ENCODE data around the gene ROBO1. TPM values are rescaled to one million over a fixed set of nuclear protein-coding genes. Genes with fewer than 3 reads are reported as not detected.

Gene ROBO1
- total and polyA plus RNA-seq, 2 of the 13 experiments (the other 11 are each of a cell fraction or from before 2014, with no cell fraction given), result 52.2 to 71.0 TPM

DNA sequence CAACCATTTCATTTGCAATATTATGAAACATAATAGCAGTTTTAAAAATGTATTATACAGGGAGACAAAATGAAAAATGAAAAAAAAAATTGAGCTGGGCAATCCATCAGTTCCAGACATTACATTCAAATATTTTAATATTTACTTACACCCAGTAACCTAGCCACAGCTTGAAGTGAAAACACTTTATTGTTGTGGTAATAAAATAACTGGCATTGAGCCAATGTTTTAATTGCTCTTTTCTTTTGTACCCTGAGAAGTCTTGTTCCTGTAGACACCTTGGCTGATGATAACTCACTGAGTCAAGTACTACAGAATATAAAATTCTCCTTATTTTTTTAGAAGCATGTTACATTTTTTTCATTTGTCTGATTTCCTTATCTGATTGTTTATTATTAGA, 180.6 kb downstream of the ROBO1 start:
- Histone ChIP-seq H3K36me3 (replicated peaks in 1 of 2; ENCODE audit: control insufficient read depth in 1 of 2, insufficient read depth in 2 of 2, low read length in 2 of 2) (no peaks in the 10 kb centered on the region), H2AFZ (ENCODE audit: low read length) (no peak overlapping the region), H3K4me3 (replicated peaks in 1 of 3; ENCODE audit: insufficient read depth in 1 of 3, low read depth in 2 of 3, low read length in 3 of 3) (no peak overlapping the region), H3K9ac (ENCODE audit: insufficient read depth, low read depth, low read length) (no peak overlapping the region), H4K20me1 (ENCODE audit: insufficient read depth, low read length) (no peaks in the 10 kb centered on the region), H3K27ac (ENCODE audit: extremely low read length, insufficient read depth, low read length) (no peak overlapping the region), H3K4me2 (ENCODE audit: low read depth, low read length) (no peak overlapping the region), H3K4me1 (ENCODE audit: insufficient read depth, low read length) (no peaks in the 10 kb centered on the region), H3K27me3 (ENCODE audit: control insufficient read depth in 1 of 2, insufficient read depth in 2 of 2, low read length in 2 of 2) (no peaks in the 10 kb centered on the region), H3K79me2 (ENCODE audit: insufficient read depth, low read length) (no peaks in the 10 kb centered on the region), H3K9me3 (ENCODE audit: low read length) (no peaks in the 10 kb centered on the region)
- TF ChIP-seq CHCHD3 (CRISPR knock-in tag; IDR thresholded peaks at IDR 0.05) (no peak), ATM (IDR thresholded peaks at IDR 0.05; ENCODE audit: borderline replicate concordance) (no peak), ZNF562 (CRISPR knock-in tag; IDR thresholded peaks at IDR 0.05; ENCODE audit: borderline replicate concordance) (no peak), ZNF614 (CRISPR knock-in tag; IDR thresholded peaks at IDR 0.05; ENCODE audit: borderline replicate concordance) (no peak), SMAD3 (CRISPR knock-in tag; IDR thresholded peaks at IDR 0.05) (no peak), LCORL (IDR thresholded peaks at IDR 0.05) (peak; percentile 72), LCORL (CRISPR knock-in tag; IDR thresholded peaks at IDR 0.05) (no peak)
- FAIRE-seq, result no peak
- in situ Hi-C loops (cut with HindIII; ENCODE audit: extremely low pct_ligation_motif_present, low pct_unique_long_range_greater_than_20kb) (no loop called here), intact Hi-C loops (cut with micrococcal nuclease; ENCODE audit: unreplicated experiment) (no loop called here)
- no peak for DNase-seq (ENCODE audit: low spot score)
- ChIA-PET CTCF (ENCODE audit: low intra/inter-chr PET ratio, low total read pairs) (no interaction called here), POLR2A (no interaction called here)
- BruUV-seq (replicated peaks), result no TSS peak
- no peak for ATAC-seq

DNA sequence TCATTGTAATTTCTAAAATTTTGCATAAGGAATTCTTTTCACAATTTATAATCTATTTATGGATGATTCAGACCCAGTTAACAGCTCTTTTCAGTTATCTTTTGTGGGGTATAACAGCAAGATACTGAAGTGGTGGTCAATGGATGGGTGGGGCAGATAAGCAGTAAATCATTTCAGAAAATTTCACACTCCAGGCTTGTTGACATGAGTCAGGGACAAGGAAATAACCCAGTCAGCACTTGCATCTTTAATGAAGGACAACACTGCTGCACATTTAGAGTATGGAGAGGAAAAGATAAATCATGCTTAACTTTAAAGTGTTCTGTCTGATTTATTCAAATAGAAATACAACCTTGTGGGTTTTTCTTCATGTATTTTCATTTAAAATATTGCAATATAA, 181.6 kb downstream of the ROBO1 start:
- Histone ChIP-seq H3K79me2 (ENCODE audit: insufficient read depth, low read length) (no peaks in the 10 kb centered on the region), H3K9me3 (ENCODE audit: low read length) (no peaks in the 10 kb centered on the region), H3K27me3 (ENCODE audit: control insufficient read depth in 1 of 2, insufficient read depth in 2 of 2, low read length in 2 of 2) (no peaks in the 10 kb centered on the region), H4K20me1 (ENCODE audit: insufficient read depth, low read length) (no peaks in the 10 kb centered on the region), H3K4me1 (ENCODE audit: insufficient read depth, low read length) (no peaks in the 10 kb centered on the region), H3K36me3 (replicated peaks in 1 of 2; ENCODE audit: control insufficient read depth in 1 of 2, insufficient read depth in 2 of 2, low read length in 2 of 2) (no peaks in the 10 kb centered on the region), H2AFZ (ENCODE audit: low read length) (no peak overlapping the region), H3K4me2 (ENCODE audit: low read depth, low read length) (no peak overlapping the region), H3K27ac (ENCODE audit: extremely low read length, insufficient read depth, low read length) (no peak overlapping the region), H3K9ac (ENCODE audit: insufficient read depth, low read depth, low read length) (no peak overlapping the region), H3K4me3 (replicated peaks in 1 of 3; ENCODE audit: insufficient read depth in 1 of 3, low read depth in 2 of 3, low read length in 3 of 3) (no peak overlapping the region)
- ATAC-seq (no peak), DNase-seq (ENCODE audit: low spot score) (no peak), FAIRE-seq (no peak)
- no TSS peak for BruUV-seq (replicated peaks)
- in situ Hi-C loops (cut with HindIII; ENCODE audit: extremely low pct_ligation_motif_present, low pct_unique_long_range_greater_than_20kb), result no loop called here
- POLR2A ChIA-PET, result no interaction called here
- intact Hi-C loops (cut with micrococcal nuclease; ENCODE audit: unreplicated experiment), result no loop called here
- CTCF ChIA-PET (ENCODE audit: low intra/inter-chr PET ratio, low total read pairs), result no interaction called here
- TF ChIP-seq KLF16 (CRISPR knock-in tag; IDR thresholded peaks at IDR 0.05) (no peak), MIXL1 (CRISPR knock-in tag; IDR thresholded peaks at IDR 0.05) (no peak), ZNF510 (CRISPR knock-in tag; IDR thresholded peaks at IDR 0.05; ENCODE audit: low read depth) (no peak), TSC22D2 (CRISPR knock-in tag; IDR thresholded peaks at IDR 0.05; ENCODE audit: borderline replicate concordance) (no peak), ATM (IDR thresholded peaks at IDR 0.05; ENCODE audit: borderline replicate concordance) (no peak)
- TF ChIP-seq, protein P1, sequence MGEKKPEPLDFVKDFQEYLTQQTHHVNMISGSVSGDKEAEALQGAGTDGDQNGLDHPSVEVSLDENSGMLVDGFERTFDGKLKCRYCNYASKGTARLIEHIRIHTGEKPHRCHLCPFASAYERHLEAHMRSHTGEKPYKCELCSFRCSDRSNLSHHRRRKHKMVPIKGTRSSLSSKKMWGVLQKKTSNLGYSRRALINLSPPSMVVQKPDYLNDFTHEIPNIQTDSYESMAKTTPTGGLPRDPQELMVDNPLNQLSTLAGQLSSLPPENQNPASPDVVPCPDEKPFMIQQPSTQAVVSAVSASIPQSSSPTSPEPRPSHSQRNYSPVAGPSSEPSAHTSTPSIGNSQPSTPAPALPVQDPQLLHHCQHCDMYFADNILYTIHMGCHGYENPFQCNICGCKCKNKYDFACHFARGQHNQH (CRISPR knock-in tag; IDR thresholded peaks at IDR 0.05), result no peak
- TF ChIP-seq, protein P2, sequence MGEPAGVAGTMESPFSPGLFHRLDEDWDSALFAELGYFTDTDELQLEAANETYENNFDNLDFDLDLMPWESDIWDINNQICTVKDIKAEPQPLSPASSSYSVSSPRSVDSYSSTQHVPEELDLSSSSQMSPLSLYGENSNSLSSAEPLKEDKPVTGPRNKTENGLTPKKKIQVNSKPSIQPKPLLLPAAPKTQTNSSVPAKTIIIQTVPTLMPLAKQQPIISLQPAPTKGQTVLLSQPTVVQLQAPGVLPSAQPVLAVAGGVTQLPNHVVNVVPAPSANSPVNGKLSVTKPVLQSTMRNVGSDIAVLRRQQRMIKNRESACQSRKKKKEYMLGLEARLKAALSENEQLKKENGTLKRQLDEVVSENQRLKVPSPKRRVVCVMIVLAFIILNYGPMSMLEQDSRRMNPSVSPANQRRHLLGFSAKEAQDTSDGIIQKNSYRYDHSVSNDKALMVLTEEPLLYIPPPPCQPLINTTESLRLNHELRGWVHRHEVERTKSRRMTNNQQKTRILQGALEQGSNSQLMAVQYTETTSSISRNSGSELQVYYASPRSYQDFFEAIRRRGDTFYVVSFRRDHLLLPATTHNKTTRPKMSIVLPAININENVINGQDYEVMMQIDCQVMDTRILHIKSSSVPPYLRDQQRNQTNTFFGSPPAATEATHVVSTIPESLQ (CRISPR knock-in tag; conservative IDR thresholded peaks at IDR 0.05), result no peak
- TF ChIP-seq, protein P3, sequence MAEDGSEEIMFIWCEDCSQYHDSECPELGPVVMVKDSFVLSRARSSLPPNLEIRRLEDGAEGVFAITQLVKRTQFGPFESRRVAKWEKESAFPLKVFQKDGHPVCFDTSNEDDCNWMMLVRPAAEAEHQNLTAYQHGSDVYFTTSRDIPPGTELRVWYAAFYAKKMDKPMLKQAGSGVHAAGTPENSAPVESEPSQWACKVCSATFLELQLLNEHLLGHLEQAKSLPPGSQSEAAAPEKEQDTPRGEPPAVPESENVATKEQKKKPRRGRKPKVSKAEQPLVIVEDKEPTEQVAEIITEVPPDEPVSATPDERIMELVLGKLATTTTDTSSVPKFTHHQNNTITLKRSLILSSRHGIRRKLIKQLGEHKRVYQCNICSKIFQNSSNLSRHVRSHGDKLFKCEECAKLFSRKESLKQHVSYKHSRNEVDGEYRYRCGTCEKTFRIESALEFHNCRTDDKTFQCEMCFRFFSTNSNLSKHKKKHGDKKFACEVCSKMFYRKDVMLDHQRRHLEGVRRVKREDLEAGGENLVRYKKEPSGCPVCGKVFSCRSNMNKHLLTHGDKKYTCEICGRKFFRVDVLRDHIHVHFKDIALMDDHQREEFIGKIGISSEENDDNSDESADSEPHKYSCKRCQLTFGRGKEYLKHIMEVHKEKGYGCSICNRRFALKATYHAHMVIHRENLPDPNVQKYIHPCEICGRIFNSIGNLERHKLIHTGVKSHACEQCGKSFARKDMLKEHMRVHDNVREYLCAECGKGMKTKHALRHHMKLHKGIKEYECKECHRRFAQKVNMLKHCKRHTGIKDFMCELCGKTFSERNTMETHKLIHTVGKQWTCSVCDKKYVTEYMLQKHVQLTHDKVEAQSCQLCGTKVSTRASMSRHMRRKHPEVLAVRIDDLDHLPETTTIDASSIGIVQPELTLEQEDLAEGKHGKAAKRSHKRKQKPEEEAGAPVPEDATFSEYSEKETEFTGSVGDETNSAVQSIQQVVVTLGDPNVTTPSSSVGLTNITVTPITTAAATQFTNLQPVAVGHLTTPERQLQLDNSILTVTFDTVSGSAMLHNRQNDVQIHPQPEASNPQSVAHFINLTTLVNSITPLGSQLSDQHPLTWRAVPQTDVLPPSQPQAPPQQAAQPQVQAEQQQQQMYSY (CRISPR knock-in tag; IDR thresholded peaks at IDR 0.05), result no peak
